A549 (cell line): ENCODE data around the gene SP4. TPM values are rescaled to one million over a fixed set of nuclear protein-coding genes. Genes with fewer than 3 reads are reported as not detected.

ENCODE experiments used
- ATAC-seq, 2 experiments: fragments of 200-7000 bp in 1 of 2; fragments of >200 bp in 1 of 2; cut with Nextera tagmentation in 1 of 2; cut with Tn5 transposase in 1 of 2; 3 replicates each; pipeline versions ENCODE4 v1.8.0 to v1.9.1; 2018 to 2020; ENCODE audit warnings: mild to moderate bottlenecking in 1 of 2, moderate library complexity in 1 of 2
- CTCF ChIA-PET: fragments of 300-600 bp; sonication (Branson Sonifier 250); formaldehyde crosslinking; extraction: SDS; loops from one replicate; lab custom pipeline; 2021; ENCODE audit warnings: antibody characterized with exemption, inconsistent platforms; lab: Yijun Ruan, JAX
- POLR2A ChIA-PET: fragments of 350-600 bp; formaldehyde crosslinking; extraction: SDS; loops from one replicate; lab custom pipeline; 2021; ENCODE audit warnings: antibody characterized with exemption, inconsistent platforms; lab: Yijun Ruan, JAX
- DNase-seq, 2 experiments: peaks; one replicate each; pipeline versions ENCODE4 v3.0.0 to v3.0.0-alpha.2; 2011 to 2016; ENCODE audit warnings: low read depth in 1 of 2, low spot score in 1 of 2
- FAIRE-seq: peaks from 2 replicates; lab custom pipeline; 2011; peaks lifted over from hg19 to GRCh38; lab: Jason Lieb, UNC
- H3K27ac ChIP-seq, 2 experiments: fragments of >200 bp; sonication (Bioruptor Twin); formaldehyde crosslinking; 3 replicates each; pipeline ENCODE4 v1.5.1; 2016 to 2017
- H3K4me1 ChIP-seq: fragments of >200 bp; sonication (Bioruptor Twin); formaldehyde crosslinking; 3 replicates; pipeline ENCODE4 v1.6.1; 2016
- H3K4me2 ChIP-seq: fragments of >200 bp; sonication (Bioruptor Twin); formaldehyde crosslinking; 3 replicates; pipeline ENCODE4 v1.6.1; 2016
- H3K4me3 ChIP-seq: fragments of >200 bp; sonication (Bioruptor Twin); formaldehyde crosslinking; 3 replicates; pipeline ENCODE4 v1.5.1; 2016
- H3K9me3 ChIP-seq: fragments of >200 bp; sonication (Bioruptor Twin); formaldehyde crosslinking; 3 replicates; pipeline ENCODE4 v1.6.1; 2016
- BCL3 ChIP-seq: fragments of >200 bp; sonication (Bioruptor Twin); formaldehyde crosslinking; IDR thresholded peaks from 3 replicates; pipeline ENCODE4 v1.6.1; 2016
- CBX8 ChIP-seq: fragments of 200-600 bp; sonication (generic); IDR thresholded peaks from 2 replicates; pipeline ENCODE4 v1.6.1; 2016
- CEBPB ChIP-seq, 2 experiments: fragments of >200 bp in 1 of 2; sonication (Bioruptor Twin) in 1 of 2; formaldehyde crosslinking in 1 of 2; IDR thresholded peaks; 2 replicates each; pipeline ENCODE4 v1.6.1; 2012 to 2016
- CTCF ChIP-seq: fragments of >200 bp; sonication (Bioruptor Twin); formaldehyde crosslinking; IDR thresholded peaks from 3 replicates; pipeline ENCODE4 v1.5.1; 2016
- EHF ChIP-seq: fragments of 250-450 bp; sonication (Bioruptor Pico); IDR thresholded peaks from 2 replicates; pipeline ENCODE4 v1.5.0; 2020; ENCODE audit warnings: mild to moderate bottlenecking
- ELK1 ChIP-seq: fragments of 150-350 bp; IDR thresholded peaks from 2 replicates; pipeline ENCODE4 v1.6.1; 2014; ENCODE audit warnings: low read depth, mild to moderate bottlenecking, low read length
- HOXB13 ChIP-seq: fragments of 250-450 bp; sonication (Bioruptor Pico); IDR thresholded peaks from 2 replicates; pipeline ENCODE4 v1.5.0; 2020; ENCODE audit warnings: low read depth, mild to moderate bottlenecking, moderate library complexity
- HOXB5 ChIP-seq: fragments of 250-450 bp; sonication (Bioruptor Pico); IDR thresholded peaks from 2 replicates; pipeline ENCODE4 v1.5.0; 2020; ENCODE audit warnings: mild to moderate bottlenecking, moderate library complexity
- JUN ChIP-seq, 2 experiments: fragments of >200 bp; sonication (Bioruptor Twin); formaldehyde crosslinking; IDR thresholded peaks; 2 replicates in 1 of 2; 3 replicates in 1 of 2; pipeline ENCODE4 v1.6.1; 2016 to 2017
- JUNB ChIP-seq: fragments of >200 bp; sonication (Bioruptor Twin); formaldehyde crosslinking; IDR thresholded peaks from 2 replicates; pipeline ENCODE4 v1.6.1; 2016
- KDM1A ChIP-seq: fragments of 200-600 bp; sonication (generic); IDR thresholded peaks from 2 replicates; pipeline ENCODE4 v1.6.1; 2016; ENCODE audit warnings: low read depth, mild to moderate bottlenecking
- KDM5A ChIP-seq: fragments of 200-600 bp; sonication (generic); IDR thresholded peaks from 2 replicates; pipeline ENCODE4 v1.6.1; 2016; ENCODE audit warnings: antibody characterized with exemption, mild to moderate bottlenecking
- MAX ChIP-seq: IDR thresholded peaks from 2 replicates; pipeline ENCODE4 v1.6.1; 2012
- MAZ ChIP-seq: fragments of 150-350 bp; IDR thresholded peaks from 2 replicates; pipeline ENCODE4 v1.6.1; 2014; ENCODE audit warnings: antibody characterized with exemption, low read depth, low read length, borderline replicate concordance
- MYC ChIP-seq: IDR thresholded peaks from 2 replicates; pipeline ENCODE4 v1.6.1; 2012; ENCODE audit warnings: mild to moderate bottlenecking, inconsistent platforms, low read length, improper control_type of control experiment, borderline replicate concordance
- NFE2L2 ChIP-seq: fragments of 150-350 bp; conservative IDR thresholded peaks from 2 replicates; pipeline ENCODE4 v1.6.1; 2014; ENCODE audit warnings: low read length
- PBX3 ChIP-seq: IDR thresholded peaks from 2 replicates; pipeline ENCODE4 v1.6.1; 2012
- RAD21 ChIP-seq, 2 experiments: fragments of >200 bp in 1 of 2; sonication (Bioruptor Twin) in 1 of 2; formaldehyde crosslinking in 1 of 2; IDR thresholded peaks in 1 of 2; conservative IDR thresholded peaks in 1 of 2; 2 replicates in 1 of 2; 3 replicates in 1 of 2; pipeline ENCODE4 v1.6.1; 2012 to 2018; ENCODE audit warnings: inconsistent platforms in 1 of 2
- RNF2 ChIP-seq: fragments of 200-600 bp; sonication (generic); IDR thresholded peaks from 2 replicates; pipeline ENCODE4 v1.6.1; 2016; ENCODE audit warnings: low read depth, mild to moderate bottlenecking, antibody characterized with exemption, moderate library complexity, borderline replicate concordance
- SMC3 ChIP-seq: fragments of >200 bp; sonication (Bioruptor Twin); formaldehyde crosslinking; IDR thresholded peaks from 3 replicates; pipeline ENCODE4 v1.6.1; 2018; ENCODE audit warnings: inconsistent platforms
- SREBF2 ChIP-seq: fragments of 450-650 bp; IDR thresholded peaks from 2 replicates; pipeline ENCODE4 v1.6.1; 2014; ENCODE audit warnings: mild to moderate bottlenecking, moderate library complexity
- ZSCAN20 ChIP-seq: fragments of 250-450 bp; sonication (Bioruptor Pico); IDR thresholded peaks from 2 replicates; pipeline ENCODE4 v1.8.0; 2022; ENCODE audit warnings: mild to moderate bottlenecking, moderate library complexity
- WGBS: methylation state at CpG from one replicate; pipeline ENCODE4 v1.1.6; 2017; ENCODE audit errors: missing lambda C conversion rate; 5-methylcytosine and 5-hydroxymethylcytosine counted together
- polyA plus RNA-seq, 4 experiments: library from polyadenylated mRNA; depleted of rRNA in 3 of 4; stranded (reverse); fragments of >200 nt; fragmentation: RNase III in 1 of 4; extraction: RNeasy Plus Mini Kit Qiagen cat#74134 plus additional on column Dnase treatment in 1 of 4; gene quantifications; 2 replicates in 3 of 4; 3 replicates in 1 of 4; pipeline ENCODE4 v1.2.3, GENCODE V29; 2011 to 2017

The SP4 gene
- polyA plus RNA-seq, 2 of the 4 experiments (the other 2 are of a cell fraction), result 1.9 to 5.3 TPM

- FAIRE-seq (no peak), ATAC-seq (peak in 1 of 2 experiments; percentile 73; a peak in 3 of 6 replicates), DNase-seq (peak in 1 of 2 experiments; percentile 21)
- peaks cover 6% of the 10 kb centered on the region; the same call in 2 of the 3 replicates for H3K9me3 ChIP-seq
- ChIA-PET POLR2A (no interaction called here), CTCF (no interaction called here)
- no peak overlapping the region for H3K4me3 ChIP-seq
- H3K4me1 ChIP-seq, result no peaks in the 10 kb centered on the region
- TF ChIP-seq JUNB (no peak), JUN (IDR thresholded peaks at IDR 0.05) (no peak), KDM1A (no peak), KDM5A (no peak), RAD21 (conservative IDR thresholded peaks at IDR 0.05 in 1 of 2, IDR thresholded peaks at IDR 0.05 in 1 of 2) (peak; percentile 39 to 72; a peak in 2 of 5 replicates), RNF2 (no peak), CTCF (peak; percentile 30; the same call in 2 of the 3 replicates), PBX3 (no peak), HOXB5 (CRISPR knock-in tag) (no peak), CBX8 (no peak), MAX (no peak), EHF (no peak), HOXB13 (CRISPR knock-in tag) (no peak), NFE2L2 (no peak), SMC3 (peak; percentile 10; the same call in 1 of the 3 replicates), ZSCAN20 (CRISPR knock-in tag) (no peak), MYC (no peak)
- no peak overlapping the region for H3K27ac ChIP-seq
- no peak overlapping the region for H3K4me2 ChIP-seq
- WGBS, result 82% methylated on average over 6 of the region's 8 CpGs
Observed at GRCh38 chr7:21507627-21508343, 79.9 kb downstream of the SP4 start.

- 92% methylated on average over 3 of the region's 3 CpGs for WGBS
Observed at GRCh38 chr7:21508538-21508937, 80.7 kb downstream of the SP4 start.

More at GRCh38 chr7:21508538-21508937, 80.7 kb downstream of the SP4 start:
- TF ChIP-seq RAD21 (conservative IDR thresholded peaks at IDR 0.05 in 1 of 2, IDR thresholded peaks at IDR 0.05 in 1 of 2) (no peak), BCL3 (no peak), KDM1A (no peak), SREBF2 (no peak), CEBPB (IDR thresholded peaks at IDR 0.05) (no peak), MAZ (no peak), RNF2 (no peak), NFE2L2 (no peak), ELK1 (no peak)
- TF ChIP-seq, all 56 proteins: peak for 0
- no peak for DNase-seq
- POLR2A ChIA-PET, result no interaction called here
- FAIRE-seq, result no peak
- H3K27ac ChIP-seq, result no peak overlapping the region
- CTCF ChIA-PET, result no interaction called here
- no peak overlapping the region for H3K4me2 ChIP-seq
- H3K9me3 ChIP-seq, result peaks cover 6% of the 10 kb centered on the region; the same call in 2 of the 3 replicates
- no peak overlapping the region for H3K4me3 ChIP-seq
- no peak for ATAC-seq
- no peaks in the 10 kb centered on the region for H3K4me1 ChIP-seq
